GM12801 (cell line): Measurements from ENCODE around the gene MTFMT.

Experiments used
- CTCF ChIP-seq: IDR thresholded peaks from one replicate; pipeline ENCODE4 v1.5.1; 2011; ENCODE audit warnings: control low read depth; ENCODE audit not compliant: insufficient read length; ENCODE audit errors: extremely low read depth

Gene MTFMT

DNA sequence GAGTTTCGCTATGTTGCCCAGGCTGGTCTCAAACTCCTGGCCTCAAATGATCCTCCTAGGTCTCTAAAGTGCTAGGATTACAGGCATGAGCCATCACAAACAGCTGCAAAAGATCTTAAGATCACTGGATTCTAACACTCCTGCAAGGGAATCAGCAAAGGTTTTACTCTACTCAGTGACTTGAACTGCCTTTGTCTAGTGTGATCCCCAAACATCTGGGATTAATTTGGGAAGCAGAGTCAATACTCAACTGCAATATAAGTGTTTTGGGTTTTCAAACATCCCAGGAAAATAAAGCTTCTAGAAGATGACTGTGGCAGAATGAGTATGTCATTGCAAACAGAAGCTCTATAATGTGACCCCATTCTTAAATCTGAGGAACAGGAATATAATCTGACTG, 47.0 kb downstream of the MTFMT start:
- no peak for TF ChIP-seq CTCF

GRCh38 chr15:64981812-64982431, 47.5 kb downstream of the MTFMT start:
- no peak for TF ChIP-seq CTCF

- no peak for TF ChIP-seq CTCF
Measured at GRCh38 chr15:64979252-64979710, 50.2 kb downstream of the MTFMT start.

DNA sequence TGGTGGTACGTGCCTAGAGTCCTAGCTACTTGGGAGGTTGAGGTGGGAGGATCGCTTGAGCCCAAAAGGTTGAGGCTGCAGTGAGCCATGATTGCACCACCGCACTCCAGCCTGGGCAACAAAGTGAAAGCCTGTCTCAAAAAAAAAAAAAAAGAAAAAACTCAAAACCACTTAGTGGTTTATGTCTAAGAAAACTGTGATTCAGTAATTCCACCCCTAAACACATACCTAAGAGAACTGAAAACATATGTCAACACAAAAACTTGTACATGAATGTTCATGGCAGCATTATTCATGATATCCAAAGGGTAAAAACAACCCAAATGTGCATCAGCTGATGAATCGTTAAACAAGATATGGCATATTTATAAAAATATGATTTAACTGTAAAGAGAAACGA, 54.0 kb downstream of the MTFMT start:
- no peak for TF ChIP-seq CTCF

- no peak for TF ChIP-seq CTCF
Measured at GRCh38 chr15:64970698-64971097, 58.7 kb downstream of the MTFMT start.

- no peak for TF ChIP-seq CTCF
Measured at GRCh38 chr15:64969401-64969800, 60.0 kb downstream of the MTFMT start.

DNA sequence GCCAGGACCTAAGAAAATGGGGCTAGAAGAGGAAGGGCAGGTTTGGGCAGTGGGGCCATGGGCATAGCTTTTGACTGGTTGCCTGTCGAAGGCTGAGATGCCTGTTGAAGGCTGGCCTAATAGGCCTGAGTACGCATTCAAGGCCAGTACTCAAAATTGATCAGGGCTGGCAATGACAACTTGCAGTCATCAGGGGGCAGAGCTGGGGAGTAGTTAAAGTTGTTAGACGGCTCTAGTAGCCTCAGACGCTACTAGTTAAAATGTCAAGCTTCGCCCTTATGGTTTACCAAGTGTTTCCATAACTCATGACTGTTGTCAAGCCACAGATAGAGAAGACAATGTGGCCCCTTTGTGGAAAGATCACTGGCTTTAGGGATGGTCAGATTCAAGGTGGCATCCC, 68.4 kb downstream of the MTFMT start:
- TF ChIP-seq CTCF, result no peak

GRCh38 chr15:64960153-64960552, 69.3 kb downstream of the MTFMT start:
- no peak for TF ChIP-seq CTCF
